Adrenal gland (tissue), 12 donors: Measurements from ENCODE around the gene EFNA5. TPM values are rescaled to one million over a fixed set of nuclear protein-coding genes. Genes with fewer than 3 reads are reported as not detected.

Experiments
- DNase-seq, 7 donors: peaks; one replicate each; pipeline ENCODE4 v3.0.0-alpha.2; 2019 to 2020
- H3K27ac ChIP-seq, 5 donors: fragments of 200-600 bp; sonication (generic) in 4 of 5; 1 replicate in 3 of 5; 2 replicates in 2 of 5; pipeline versions ENCODE4 v1.5.1 to v1.8.0; 2016 to 2020; ENCODE audit warnings: mild to moderate bottlenecking in 1 of 5
- H3K27me3 ChIP-seq: fragments of 200-600 bp; 2 replicates; pipeline ENCODE4 v1.8.0; 2021
- H3K36me3 ChIP-seq, 2 donors: fragments of 200-600 bp; replicated peaks in 1 of 2; 1 replicate in 1 of 2; 2 replicates in 1 of 2; pipeline versions ENCODE4 v1.5.1 to v1.8.0; 2018 to 2022
- H3K4me1 ChIP-seq, 2 donors: fragments of 200-600 bp; replicated peaks in 1 of 2; 1 replicate in 1 of 2; 2 replicates in 1 of 2; pipeline versions ENCODE4 v1.5.1 to v1.8.0; 2018 to 2021
- H3K4me3 ChIP-seq, 4 donors: fragments of 200-600 bp; sonication (generic) in 3 of 4; one replicate each; pipeline ENCODE4 v1.5.1; 2016 to 2018
- H3K9me3 ChIP-seq, 3 donors: fragments of 200-600 bp; sonication (generic) in 1 of 3; replicated peaks in 1 of 3; 1 replicate in 2 of 3; 2 replicates in 1 of 3; pipeline versions ENCODE4 v1.5.1 to v1.8.0; 2016 to 2021
- CTCF ChIP-seq, 6 experiments: fragments of 450-650 bp in 4 of 6; fragments of 200-600 bp in 2 of 6; sonication (generic) in 1 of 6; IDR thresholded peaks; 1 replicate in 5 of 6; 2 replicates in 1 of 6; pipeline versions ENCODE4 v1.5.1 to v1.8.0; 2016 to 2021; ENCODE audit warnings: antibody characterized with exemption in 6 of 6, mild to moderate bottlenecking in 2 of 6, moderate library complexity in 1 of 6
- POLR2A ChIP-seq, 2 donors: fragments of 450-650 bp; IDR thresholded peaks; one replicate each; pipeline ENCODE4 v1.6.1; 2017; ENCODE audit warnings: antibody characterized with exemption in 2 of 2, mild to moderate bottlenecking in 2 of 2, moderate library complexity in 1 of 2
- WGBS, 4 donors: extraction: QIAGEN DNeasy Blood & Tissue Kit in 2 of 4; methylation state at CpG; one replicate each; pipeline versions ENCODE4 v1.1.5 to v1.1.7; 2013 to 2017; 5-methylcytosine and 5-hydroxymethylcytosine counted together
- intact Hi-C, 2 donors: fragments of 100-400 bp; cut with DNase I; formaldehyde crosslinking; loops; one replicate each; pipeline versions ENCODE4 v1.14.1 to v1.15.0; 2022 to 2023
- polyA plus RNA-seq, 3 donors: library from polyadenylated mRNA; stranded (reverse); fragments of 200-250 nt in 2 of 3; fragments of 350-450 nt in 1 of 3; fragmentation: Illumina TruSeq in 1 of 3; extraction: RNeasy Lipid Tissue Mini Kit (QIAGEN cat#74804) in 1 of 3; gene quantifications; one replicate each; pipeline ENCODE4 v1.2.3, GENCODE V29; 2013 to 2014
- total RNA-seq, 9 donors: library from RNA; depleted of rRNA in 4 of 9; stranded (reverse); fragments of >200 nt in 4 of 9; fragments of 120-200 nt in 1 of 9; fragmentation: NEBNext Ultra II Directional in 1 of 9; extraction: Animal tissue kit (Norgen Biotek cat#: 25700) in 1 of 9; gene quantifications; one replicate each; pipeline versions ENCODE4 v1.1.0 to v1.2.4, GENCODE V29; 2013 to 2023
- donor health status: healthy with polysubstance abuse.
- donor health status: Bipolar disorder and iron deficiency.
- donor health status: DM: yes; HTN: yes; CAD: no.
- donor health status: DM: no; HTN: no; CAD: no.
- donor health status: DM: no; HTN: no; CAD: no.
- donor health status: DM: yes; HTN: yes; CAD: no.

EFNA5 gene
- total and polyA plus RNA-seq, 12 donors, result 0.06 to 11.8 (median 1.6) TPM

DNA sequence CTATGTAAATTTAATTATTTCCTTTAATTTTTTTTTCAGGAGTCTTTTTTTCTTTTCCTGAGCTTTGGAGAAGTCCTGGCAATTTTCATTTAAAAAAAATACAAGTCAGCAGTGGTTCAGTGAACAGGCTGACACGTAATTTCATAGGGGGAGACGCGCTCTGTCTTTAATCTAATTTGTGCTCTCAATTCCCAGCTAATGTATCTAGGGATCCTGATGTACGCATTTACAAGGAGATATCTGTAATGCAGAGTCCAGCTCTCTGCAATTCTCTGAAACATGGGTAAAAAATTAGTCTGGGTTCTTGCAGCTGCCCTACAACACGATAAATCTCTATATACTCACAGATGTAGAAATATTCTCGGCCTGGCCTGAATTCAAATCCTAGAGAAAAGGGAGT is 243.9 kb downstream of the EFNA5 start:
- TF ChIP-seq POLR2A (IDR thresholded peaks at IDR 0.05), result no peak
- no peak for TF ChIP-seq CTCF (IDR thresholded peaks at IDR 0.05)
- no peak overlapping the region for H3K4me3 ChIP-seq
- peaks cover 0 to 5% of the 10 kb centered on the region in 2 donors for H3K4me1 ChIP-seq
- WGBS, 4 donors, result 84 to 94% (median 90%) methylated on average over 6 of the region's 6 CpGs
- no peak for DNase-seq
- H3K27ac ChIP-seq, result no peak overlapping the region
- no peaks in the 10 kb centered on the region for H3K9me3 ChIP-seq
- H3K27me3 ChIP-seq, result no peaks in the 10 kb centered on the region
- no peaks in the 10 kb centered on the region for H3K36me3 ChIP-seq
- intact Hi-C loops, result no loop called here

- WGBS, 4 donors, result 0 to 97% (median 73%) methylated on average over 1 of the region's 1 CpG
- H3K27ac ChIP-seq, result no peak overlapping the region
- no peak overlapping the region for H3K4me3 ChIP-seq
- H3K27me3 ChIP-seq, result no peaks in the 10 kb centered on the region
- H3K36me3 ChIP-seq, result no peaks in the 10 kb centered on the region
- H3K9me3 ChIP-seq, result no peaks in the 10 kb centered on the region
- intact Hi-C loops, result no loop called here
- TF ChIP-seq CTCF (IDR thresholded peaks at IDR 0.05), result no peak
- no peak for TF ChIP-seq POLR2A (IDR thresholded peaks at IDR 0.05)
- no peak for DNase-seq
- peaks cover 0 to 5% of the 10 kb centered on the region in 2 donors for H3K4me1 ChIP-seq
These were observed 244.5 kb downstream of the EFNA5 start for GRCh38 chr5:107426209-107426608.

DNA sequence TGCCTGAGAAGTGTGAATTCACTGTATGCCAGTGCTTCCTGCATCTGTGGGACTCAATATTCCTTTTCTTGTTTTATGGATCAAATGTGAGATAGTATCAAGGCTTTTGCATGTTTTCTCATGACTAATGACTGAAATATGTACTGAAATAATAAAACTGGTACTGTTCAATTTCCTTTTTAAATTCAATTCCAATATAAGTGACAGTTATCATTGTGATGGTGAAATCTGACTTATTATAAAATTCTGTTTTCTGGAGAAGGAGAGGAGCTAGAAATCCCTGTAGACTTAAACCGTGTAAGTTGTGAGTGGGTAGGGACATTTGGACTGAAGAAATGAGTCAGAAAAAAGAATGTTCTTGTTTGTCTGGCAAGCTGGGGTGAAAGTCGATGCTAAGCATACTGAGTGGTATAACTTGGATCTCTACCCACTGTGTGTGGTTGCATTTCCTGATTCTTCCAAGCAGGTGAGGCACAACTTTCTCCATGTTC is 245.2 kb downstream of the EFNA5 start:
- intact Hi-C loops, result no loop called here
- Histone ChIP-seq H3K4me3 (no peak overlapping the region), H3K36me3 (no peaks in the 10 kb centered on the region), H3K27ac (no peak overlapping the region), H3K4me1 (peaks cover 0 to 5% of the 10 kb centered on the region in 2 donors), H3K9me3 (no peaks in the 10 kb centered on the region), H3K27me3 (no peaks in the 10 kb centered on the region)
- no peak for DNase-seq
- 39 to 54% (median 48%) methylated on average over 2 of the region's 2 CpGs for WGBS, 4 donors
- TF ChIP-seq POLR2A (IDR thresholded peaks at IDR 0.05) (no peak), CTCF (IDR thresholded peaks at IDR 0.05) (no peak)

DNA sequence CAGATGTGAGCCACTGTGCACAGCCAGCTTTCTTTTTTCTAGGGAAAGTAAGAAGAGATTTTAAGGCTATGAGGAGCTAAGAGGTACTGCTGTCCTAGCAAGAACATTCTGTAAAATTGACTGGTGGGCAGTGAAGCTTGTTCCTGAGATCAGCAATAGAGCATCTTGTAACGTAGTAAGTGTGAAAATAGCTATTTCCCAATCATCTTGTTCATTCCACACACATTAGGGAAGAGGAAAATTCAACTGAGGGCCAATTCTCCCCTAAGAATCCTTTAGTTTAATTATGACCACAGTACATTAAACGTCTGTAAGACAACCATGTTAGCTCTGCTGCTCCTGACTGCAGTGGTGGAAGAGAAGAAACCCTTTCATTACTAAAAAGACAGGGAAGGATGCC is 246.2 kb downstream of the EFNA5 start:
- 82 to 87% (median 83%) methylated on average over 2 of the region's 2 CpGs for WGBS, 4 donors
- intact Hi-C loops, result no loop called here

More for the DNA sequence above, 246.2 kb downstream of the EFNA5 start:
- TF ChIP-seq POLR2A (IDR thresholded peaks at IDR 0.05), result no peak
- TF ChIP-seq CTCF (IDR thresholded peaks at IDR 0.05), result no peak
- no peak for DNase-seq
- Histone ChIP-seq H3K27me3 (no peaks in the 10 kb centered on the region), H3K4me1 (peaks cover 0 to 5% of the 10 kb centered on the region in 2 donors), H3K4me3 (no peak overlapping the region), H3K9me3 (no peaks in the 10 kb centered on the region), H3K36me3 (no peaks in the 10 kb centered on the region), H3K27ac (no peak overlapping the region)
